Islet precursor cell (in vitro differentiated cells): ENCODE results near the gene TOX3.

Experiments
- DNase-seq: peaks from one replicate; pipeline ENCODE4 v3.0.0-alpha.2; 2018

TOX3 gene

DNA sequence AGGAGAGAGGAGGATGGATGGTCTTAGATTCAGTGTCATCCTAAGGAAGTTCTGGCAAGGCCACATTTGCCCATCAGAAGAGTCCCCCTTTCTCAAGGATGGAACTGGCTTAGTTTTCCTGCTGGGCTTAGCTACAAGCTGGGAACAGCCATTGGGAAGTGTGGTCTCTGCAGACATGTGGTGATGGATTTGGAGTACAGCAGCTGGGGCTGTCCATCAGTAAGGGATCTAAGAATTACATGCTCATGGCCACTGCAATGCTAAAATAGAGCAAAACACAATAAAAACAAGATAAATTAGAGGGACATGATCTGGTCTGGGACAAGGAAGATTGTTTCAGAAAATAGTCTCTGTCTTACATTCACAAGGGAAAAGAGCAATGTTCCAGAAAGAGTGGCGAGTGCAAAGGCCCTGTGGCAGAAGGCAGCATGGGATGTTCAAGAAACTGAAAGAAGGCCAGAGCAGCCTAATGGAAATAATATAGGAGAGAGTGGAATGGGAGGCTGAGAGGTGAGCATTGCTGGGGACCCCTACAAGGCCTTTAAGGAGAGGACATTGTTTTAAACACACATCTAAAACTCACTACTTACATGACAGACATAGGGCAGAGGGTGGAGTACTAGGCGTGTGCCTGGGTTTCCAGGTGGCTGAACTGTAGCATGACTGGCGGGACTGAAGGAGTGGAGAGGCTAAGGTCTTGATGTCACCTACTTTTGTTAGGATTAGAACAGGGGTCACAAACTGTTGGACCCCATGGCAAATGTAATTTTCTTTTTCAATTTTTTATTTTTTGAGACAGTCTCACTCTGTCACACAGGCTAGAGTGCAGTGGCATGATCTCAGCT lies 17.0 kb upstream of the TOX3 start:
- no peak for DNase-seq

DNA sequence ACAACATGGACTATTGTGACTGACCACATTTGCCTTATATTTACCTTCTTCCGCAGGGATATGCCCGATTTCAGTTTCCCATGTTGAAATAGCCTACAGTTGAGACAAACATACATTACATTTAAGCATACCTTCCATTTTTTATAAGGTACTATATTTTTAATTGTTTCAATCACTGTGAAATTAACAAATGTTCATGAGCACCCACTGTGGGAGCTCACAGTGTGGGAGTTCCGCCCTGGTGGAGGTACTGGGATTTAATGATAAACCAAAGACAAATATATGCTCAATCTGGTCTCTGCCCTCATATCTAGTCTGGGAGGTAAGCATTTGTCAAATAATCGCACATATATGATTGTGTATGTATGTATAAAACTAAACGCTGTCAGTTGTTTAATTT lies 15.8 kb upstream of the TOX3 start:
- no peak for DNase-seq

DNA sequence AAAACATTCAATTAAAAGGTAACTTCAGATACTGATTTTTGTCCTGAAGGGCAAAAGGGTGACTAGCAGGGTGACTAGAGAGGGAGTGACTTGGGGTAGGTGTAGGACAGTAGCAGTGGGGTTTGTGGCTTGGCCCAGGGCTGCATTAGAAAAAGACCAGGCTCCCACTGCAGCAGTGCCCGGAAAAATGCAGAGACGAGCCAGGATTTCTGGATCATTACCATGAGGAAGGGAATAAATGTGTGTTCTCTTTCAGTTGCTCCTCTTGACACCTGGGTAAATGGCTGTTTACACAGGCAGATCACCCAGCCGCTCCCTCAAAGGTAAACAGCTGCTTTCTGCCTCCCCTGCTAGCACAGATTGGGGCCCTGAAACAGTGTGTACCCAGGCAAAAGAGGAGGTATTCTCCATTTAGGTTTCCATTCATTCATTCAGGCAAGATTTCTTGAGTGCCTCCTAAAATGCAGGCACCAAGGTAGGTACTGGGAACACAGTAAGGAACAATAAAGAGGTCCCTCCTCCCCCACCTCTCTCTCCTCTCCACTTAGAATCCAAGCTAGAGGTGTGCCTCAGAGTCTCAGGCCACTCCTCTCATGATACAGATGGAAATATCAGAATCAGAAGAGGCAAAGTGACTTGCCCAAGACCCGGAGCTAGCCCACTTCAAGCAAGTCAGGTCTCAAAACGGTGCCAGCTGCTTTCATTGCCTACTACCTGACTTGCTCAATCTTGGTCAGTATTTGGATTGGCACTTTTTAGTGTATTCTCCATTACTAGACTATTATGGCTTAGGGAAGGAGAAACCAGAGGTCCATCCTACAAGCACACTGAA lies 15.2 kb upstream of the TOX3 start:
- no peak for DNase-seq

DNA sequence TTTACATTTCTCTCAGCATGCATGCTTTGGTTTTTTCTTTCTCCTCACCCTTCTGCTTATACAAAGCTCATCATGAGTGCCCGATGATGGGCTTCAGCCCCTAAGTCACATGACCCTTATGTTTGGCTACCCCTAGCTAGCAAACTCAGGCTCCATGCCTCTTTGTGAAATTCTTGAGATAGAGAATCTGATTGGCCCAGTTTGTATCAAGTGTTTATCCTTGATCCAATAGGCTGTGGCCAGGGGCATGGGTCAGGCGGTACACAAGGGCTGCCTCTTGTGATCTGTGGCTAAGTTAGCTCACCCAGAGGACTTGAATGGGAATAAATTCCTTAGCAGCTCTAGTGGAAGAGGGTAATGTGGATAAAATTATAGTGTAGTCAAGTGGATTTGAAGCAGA lies 11.5 kb upstream of the TOX3 start:
- no peak for DNase-seq

DNA sequence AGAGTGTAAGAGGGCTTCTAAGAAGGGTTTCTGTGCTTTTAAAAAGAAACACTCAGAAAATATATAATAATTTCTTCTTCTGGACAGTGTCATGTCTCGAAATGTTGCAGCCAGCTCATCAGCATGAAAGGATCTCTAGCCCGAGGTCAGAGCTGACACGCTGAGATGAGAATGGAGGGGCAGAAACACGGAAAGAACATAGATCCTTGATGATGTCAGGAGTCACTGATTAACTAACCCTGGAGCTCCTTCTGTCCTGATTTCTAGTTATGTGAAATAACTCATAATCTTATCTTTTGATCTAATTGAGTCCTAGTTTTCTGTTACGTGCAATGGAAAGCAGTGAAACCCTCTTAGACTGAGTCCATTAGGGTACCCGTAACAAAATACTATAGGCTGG lies 10.3 kb upstream of the TOX3 start:
- DNase-seq: no peak

DNA sequence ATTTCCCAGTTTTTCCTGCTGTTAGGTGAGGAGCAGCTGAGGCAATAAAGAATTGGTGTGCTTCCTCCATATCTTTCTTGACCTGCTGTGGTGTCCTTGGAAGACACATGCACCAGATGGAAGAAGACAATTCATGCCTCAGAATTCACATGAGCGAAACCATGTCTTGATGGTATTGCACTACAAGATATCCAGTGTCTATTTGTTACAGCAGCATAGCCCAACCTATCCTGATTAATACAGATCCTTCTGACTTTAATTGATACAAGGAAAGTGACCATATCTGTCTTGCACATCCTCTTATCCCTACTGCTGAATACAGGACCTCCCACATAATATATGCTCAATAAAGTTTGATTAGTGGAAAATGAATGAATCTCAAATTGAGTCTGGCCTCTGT lies 9.1 kb upstream of the TOX3 start:
- no peak for DNase-seq

DNA sequence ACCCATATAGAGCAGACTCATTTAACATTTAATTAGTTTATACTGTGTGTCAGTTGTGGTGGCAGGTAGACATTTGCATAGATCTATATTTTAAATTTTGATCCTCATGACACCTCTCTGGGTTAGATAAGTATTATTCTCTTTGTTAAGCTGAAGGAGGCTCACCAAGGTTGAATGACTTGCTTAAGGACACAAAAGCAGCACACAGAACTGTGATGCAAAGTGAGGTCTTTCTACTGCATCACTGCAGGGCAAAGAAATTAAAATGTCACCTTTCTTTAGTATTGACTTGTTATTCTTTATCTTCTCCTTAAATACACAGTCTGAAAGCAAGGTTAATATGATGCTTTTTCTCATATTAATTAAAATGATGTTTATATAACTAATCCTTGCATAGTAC lies 8.6 kb upstream of the TOX3 start:
- no peak for DNase-seq

DNA sequence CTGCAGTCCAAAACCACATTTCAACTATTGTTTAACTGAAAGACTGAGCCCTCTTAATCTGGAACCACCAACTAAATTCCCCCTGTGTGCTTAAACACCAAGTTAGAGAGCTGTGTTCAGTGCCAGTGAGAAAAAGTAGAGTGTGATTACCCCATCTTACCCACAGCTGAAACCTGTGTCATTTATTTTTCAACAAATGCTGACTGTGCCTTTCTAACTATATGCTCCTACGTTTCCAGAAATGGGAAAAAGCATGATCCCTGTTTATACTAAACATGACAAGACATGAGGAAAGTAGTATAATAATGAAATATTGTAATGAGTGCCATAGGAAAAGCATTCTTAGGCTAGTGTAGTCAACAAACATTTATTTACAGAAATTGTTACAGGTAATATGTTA lies 7.4 kb upstream of the TOX3 start:
- DNase-seq: no peak

DNA sequence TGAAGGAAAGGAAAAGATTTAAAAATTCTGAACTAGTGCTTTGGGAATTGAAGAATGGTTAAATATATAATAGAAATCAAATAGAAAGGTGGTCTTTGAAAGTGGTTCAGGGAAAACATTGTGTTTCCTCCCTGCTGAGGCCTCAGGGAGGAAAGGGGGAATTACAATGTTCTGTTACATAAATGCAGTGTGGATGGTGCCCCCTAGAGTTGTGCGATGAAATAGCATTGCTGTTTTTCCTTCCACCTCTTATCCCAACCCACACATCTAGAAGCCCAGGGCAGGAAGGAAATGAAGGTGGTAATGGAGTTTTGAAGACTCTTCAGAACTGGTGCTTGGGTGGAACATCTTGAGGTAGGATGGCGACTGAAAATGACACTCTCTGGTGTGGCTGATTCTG lies 6.4 kb upstream of the TOX3 start:
- DNase-seq: no peak

DNA sequence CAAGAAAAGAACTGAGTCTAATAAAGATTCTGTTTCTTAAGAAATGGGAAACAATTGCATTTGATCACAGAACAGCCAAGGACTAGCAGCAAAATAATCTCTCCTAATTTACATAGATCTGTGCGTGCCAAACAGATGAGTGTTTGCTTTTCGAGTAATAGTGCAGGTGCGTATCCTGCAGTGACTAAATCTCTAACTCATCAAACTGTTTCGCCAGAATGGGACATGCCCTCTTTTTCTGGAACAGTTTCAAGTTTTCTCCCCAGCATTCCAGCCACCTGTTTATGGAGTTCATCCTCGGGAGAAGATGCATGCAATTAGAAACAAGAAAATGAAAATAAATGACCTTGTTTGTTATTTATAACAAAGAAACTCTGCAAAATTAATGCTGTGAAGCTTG lies 5.7 kb upstream of the TOX3 start:
- DNase-seq: no peak

DNA sequence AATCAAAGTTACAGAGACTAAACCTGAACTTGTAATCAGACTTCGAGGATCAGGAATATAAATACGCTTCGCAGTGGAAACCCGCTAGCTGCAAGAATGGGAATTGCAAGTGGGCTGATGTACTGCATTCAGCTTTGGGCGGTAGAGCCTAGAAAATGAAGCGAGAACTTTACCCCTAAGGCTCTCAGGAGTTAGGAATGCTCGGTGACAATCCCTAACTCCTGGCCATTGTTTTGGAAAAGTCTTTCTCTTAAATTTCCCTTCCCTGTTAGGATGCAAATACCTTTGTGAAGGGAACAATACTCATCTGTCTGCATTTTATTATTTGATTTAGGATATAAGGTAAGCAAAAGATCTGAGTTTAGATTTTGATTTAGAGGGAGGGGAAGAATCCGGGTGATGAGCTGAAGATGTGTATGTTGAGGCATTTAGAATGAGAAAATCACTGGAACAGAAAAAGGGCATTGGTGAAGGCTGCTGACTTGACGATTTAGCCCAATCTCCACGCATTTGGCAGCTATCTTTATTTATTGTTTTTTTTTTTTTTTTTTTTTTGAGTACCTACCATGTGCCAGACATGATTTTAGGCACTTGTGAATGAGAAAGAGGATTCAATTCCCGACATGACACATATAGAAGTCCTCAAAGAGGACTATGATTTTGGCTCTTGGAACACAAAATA lies 2.2 kb upstream of the TOX3 start:
- peak; percentile 61 for DNase-seq

DNA sequence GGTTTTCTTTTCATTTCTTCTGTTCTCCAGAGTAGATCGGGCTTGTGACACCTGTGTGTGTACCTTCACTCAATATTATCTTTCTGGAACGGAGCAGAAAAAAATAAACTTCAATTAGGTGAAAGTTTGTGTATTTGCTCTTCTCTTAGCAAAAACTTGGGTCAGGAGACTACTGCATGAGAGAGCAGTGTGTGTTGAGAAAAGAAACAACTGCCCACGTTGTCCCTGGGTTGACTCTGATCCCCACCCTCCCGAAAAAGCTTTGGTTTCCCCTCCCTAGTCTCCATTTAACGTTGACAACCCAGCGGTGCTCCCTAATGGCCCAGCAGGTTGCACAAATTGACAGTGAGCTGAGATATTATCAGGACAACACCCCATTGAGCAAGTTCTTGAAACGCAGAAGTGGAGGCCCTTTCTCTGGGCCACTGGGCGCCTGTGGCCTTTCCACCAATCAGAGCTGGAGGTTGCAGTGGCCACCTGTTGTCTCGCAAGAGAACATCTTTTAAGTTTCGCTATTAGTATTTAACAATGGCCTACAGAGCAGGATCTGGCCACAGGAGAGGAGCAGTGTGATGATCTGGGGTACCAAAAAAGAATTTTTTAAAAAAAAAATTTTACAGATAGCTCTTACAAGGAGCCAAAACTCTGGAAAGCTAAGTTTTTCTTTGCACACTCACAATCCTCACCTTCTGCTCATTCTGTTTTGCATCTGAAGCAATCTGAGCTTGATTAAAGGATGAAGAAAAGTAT lies 1.5 kb upstream of the TOX3 start:
- DNase-seq: no peak

DNA sequence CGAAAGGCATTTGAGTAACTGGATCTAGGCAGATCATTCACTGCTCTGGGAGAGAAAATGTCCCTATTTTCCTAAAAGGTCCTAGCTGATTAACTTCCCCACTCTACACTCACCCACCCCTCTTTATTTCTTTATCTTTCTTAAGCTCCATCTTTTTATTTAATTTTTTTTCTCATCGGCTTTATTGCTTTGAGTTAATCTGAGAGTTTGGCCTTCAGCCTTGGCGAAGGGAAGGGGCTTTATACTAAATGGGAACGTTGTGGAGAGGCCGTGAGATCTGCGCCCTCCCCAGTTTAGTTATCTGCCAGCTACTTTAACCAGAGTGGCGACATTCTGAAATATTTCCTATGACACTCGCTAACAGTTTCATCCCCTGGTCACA lies 882 bp upstream of the TOX3 start:
- DNase-seq: no peak

DNA sequence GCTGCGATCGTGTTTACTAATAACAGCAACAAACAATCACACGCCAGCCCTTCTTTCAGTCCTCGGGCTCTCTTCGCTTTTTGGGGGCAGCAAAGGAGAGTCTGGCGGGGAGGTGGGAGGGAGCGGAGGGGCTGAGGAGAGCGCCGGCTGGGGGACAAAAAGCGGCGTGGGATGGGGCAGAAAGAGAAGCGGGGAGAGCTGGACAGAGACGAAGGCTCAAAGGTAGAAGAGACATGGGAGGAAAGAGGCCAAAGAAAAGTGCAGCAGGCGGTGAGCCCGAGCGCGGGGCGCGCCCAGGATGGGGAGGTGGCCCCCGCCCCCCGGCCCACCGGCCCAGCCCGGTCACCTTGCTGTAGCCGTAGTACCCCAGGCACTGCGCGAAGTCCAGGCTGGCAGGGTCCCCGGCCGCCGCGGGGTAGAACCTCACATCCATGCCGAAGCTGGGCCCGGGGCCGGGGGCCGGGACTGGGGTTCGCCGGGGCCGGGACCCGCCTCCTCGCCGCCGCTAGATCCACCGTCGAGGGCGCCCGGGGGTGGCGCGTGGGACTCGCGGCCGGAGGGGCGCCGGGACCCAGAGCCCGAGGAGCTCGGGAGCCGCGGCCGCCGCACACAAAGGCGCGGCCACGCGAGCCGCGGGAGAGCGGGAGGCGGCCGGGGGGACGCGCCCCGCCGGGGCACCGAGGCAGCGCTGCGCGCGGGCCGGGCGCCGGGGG lies 496 bp downstream of the TOX3 start:
- DNase-seq: peak; percentile 59

DNA sequence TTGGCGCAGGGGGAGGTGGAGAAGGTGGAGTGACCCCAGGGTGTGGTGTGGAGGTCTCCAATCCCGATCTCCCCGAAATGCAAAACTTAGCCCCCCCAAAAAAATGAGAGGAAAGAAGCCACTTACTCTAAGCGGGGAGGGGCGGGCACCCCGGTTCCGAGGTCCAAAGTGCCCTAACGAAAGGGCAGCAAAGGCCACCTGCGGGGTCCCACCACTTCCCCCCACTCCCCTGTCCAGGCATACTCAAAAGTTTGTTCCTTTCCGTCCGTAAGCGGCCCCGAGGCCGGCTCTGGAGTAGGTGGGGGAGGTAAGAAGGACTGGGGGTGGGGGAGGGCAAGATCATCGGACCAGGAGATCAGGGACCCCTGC lies 1.1 kb downstream of the TOX3 start:
- no peak for DNase-seq

DNA sequence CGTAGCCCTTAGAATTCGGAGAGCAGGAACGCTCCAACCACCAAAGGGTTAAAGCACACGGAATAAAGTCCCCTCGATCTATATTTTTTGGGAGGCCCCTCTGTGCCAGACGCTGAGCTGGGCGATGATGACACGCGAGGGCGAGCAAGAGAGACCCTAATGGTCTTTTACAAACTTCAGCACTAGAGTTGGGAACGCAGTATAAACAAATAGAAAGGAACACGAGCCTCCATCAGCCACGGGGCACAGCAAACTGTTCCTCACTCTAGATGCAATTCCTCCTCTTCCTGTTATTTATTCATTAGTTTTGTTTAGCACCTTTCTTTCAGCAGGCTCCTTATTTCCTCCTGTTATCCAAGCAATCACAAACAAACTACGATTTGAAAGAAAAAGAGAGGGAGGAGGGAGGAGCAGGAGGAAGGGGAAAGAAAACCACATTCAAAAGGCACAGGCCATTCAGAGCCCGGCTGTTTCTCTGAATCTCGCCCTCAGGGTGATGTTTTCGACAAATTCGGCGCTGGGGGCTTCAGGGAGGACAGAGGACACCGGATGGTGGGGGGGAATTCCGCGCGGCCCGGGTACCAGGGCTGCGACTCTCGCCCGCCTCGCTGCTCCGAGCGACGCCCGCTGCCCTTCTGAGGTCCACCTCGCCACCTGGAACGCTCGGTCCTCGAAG lies 1.6 kb downstream of the TOX3 start:
- no peak for DNase-seq

DNA sequence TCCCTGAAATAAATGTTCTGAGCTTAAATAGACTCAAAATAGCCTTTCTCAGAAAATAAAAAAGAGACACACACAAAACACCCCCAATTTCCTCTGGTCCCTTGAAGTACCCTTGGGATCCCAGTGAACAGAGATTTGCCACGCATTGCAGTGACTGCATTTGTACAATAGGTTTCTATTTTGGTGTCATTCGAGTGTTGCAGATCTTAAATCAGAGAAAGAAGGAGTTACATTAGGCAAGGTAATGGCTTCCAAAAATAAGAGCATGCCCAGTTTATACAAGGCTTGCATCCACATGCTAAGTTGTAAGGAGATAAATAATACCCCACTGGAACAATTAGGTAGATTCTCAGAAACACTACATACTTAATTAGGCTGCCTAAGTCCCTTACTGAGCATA lies 2.2 kb downstream of the TOX3 start:
- no peak for DNase-seq

DNA sequence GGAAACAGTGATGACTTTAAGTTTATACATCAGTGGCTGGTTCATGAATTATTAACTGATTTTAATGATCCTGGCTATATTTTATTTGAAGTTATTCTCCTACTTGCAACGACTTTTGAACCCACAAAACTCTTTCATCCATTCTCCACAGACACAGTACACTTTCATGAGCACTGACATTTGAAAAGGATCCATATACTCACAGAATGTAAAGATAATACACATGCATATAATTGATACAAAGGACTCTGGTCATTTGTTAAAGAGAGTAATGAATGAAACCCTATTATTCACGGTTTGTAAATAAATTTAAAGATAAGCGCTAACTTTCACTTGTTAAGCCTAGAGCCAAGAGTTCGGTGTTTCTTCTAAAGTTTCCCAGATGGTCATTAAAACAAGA lies 3.3 kb downstream of the TOX3 start:
- DNase-seq: no peak

DNA sequence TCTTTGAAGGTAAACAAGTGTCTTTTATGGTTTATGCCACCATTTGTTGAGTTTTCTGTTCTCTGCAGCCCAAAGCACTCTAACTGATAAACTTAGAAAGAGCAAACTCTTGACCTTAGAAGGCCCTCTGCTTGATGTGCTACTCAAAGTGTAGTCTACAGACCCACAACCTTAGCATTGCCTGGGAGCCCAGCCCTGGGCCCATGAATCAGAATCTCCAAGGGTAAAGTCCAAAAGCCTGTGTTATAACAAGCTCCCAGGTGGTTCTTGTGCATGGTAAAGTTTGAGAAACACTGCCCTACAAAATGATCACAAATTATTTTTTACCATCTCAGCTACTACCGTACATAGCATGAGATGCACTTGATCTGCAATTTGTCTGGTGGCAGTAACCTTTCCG lies 6.0 kb downstream of the TOX3 start:
- no peak for DNase-seq

DNA sequence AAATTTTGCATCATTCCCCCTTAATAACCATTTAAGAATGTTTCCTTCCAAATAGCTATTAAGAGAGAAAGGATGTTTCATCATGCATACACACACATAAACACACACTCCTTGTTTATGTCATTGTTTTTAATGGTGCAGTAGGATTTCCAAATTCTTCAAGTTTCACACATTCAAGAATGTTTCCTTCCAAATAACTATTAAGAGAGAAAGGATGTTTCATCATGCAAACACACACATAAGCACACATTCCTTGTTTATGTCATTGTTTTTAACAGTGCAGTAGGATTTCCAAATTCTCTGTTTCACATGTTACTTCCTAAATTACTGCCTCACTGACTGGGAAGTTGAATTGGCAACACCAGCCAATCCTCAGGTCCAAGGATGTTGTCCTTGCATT lies 7.8 kb downstream of the TOX3 start:
- DNase-seq: no peak

DNA sequence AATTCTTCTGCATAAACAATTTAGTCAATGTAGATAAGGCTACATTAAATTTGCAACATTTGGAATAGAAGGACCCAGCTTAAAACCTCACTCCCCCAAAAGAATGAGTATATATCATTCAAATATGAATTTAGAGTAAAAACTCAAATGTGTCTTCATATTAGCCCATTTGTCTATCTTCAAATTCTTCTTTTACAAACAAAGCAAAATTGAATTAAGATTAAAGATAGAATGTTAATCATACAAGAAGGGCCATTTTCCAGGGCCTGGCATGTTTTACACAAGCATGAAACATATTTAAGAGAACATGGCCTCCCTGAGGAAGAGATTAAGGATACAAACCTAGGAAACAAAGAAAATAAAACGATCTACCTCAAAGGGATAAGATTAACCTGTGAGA lies 8.4 kb downstream of the TOX3 start:
- no peak for DNase-seq

DNA sequence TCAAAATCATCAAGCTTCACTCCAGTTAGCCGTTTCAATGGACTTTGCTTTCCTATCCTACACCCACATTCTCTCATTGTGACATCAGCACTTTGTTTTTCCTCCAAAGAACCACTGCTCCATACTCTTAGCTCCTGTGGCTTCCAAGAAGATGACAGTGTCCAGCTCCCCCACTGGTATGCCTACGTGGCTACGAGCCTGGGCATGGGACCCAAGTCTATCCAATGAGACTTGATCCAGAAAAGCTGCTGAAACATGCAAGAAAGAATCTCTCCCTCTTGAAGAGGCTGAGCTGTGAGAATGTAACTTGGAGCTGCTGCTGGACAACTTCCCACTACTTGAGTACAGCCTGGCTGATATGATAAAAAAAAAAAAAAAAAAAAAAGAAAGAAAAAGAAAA lies 9.4 kb downstream of the TOX3 start:
- no peak for DNase-seq
